NCI-H524 treated with DMSO at 0.1 percent for 48 hours (cell line): ENCODE measurements around the gene MLPH.

Experiments used
- DNase-seq: peaks from one replicate; lab custom pipeline; 2025; lab: John Stamatoyannopoulos, UW

Gene MLPH

GRCh38 chr2:237520290-237520689, 33.2 kb downstream of the MLPH start:
- no peak for DNase-seq

GRCh38 chr2:237524631-237525030, 37.6 kb downstream of the MLPH start:
- DNase-seq, result no peak

GRCh38 chr2:237525559-237526157, 38.6 kb downstream of the MLPH start:
- no peak for DNase-seq

GRCh38 chr2:237527233-237527632, 40.2 kb downstream of the MLPH start:
- DNase-seq, result no peak

GRCh38 chr2:237527766-237528165, 40.7 kb downstream of the MLPH start:
- DNase-seq, result no peak

GRCh38 chr2:237529452-237530402, 42.7 kb downstream of the MLPH start:
- DNase-seq, result no peak

GRCh38 chr2:237530472-237531433, 43.7 kb downstream of the MLPH start:
- no peak for DNase-seq

- no peak for DNase-seq
Measured at GRCh38 chr2:237532160-237532559, 45.1 kb downstream of the MLPH start.

- no peak for DNase-seq
Measured at GRCh38 chr2:237533668-237534161, 46.7 kb downstream of the MLPH start.

- DNase-seq, result no peak
Measured at GRCh38 chr2:237534380-237534779, 47.3 kb downstream of the MLPH start.

- DNase-seq, result no peak
Measured at GRCh38 chr2:237535385-237536082, 48.5 kb downstream of the MLPH start.

GRCh38 chr2:237536083-237536415, 49.0 kb downstream of the MLPH start:
- DNase-seq, result no peak

- DNase-seq, result no peak
Measured at GRCh38 chr2:237536617-237537016, 49.6 kb downstream of the MLPH start.

GRCh38 chr2:237538001-237538720, 51.1 kb downstream of the MLPH start:
- no peak for DNase-seq

- DNase-seq, result no peak
Measured at GRCh38 chr2:237538901-237539300, 51.9 kb downstream of the MLPH start.

- DNase-seq, result no peak
Measured at GRCh38 chr2:237539681-237540080, 52.6 kb downstream of the MLPH start.

GRCh38 chr2:237540223-237540775, 53.2 kb downstream of the MLPH start:
- DNase-seq, result no peak

GRCh38 chr2:237540823-237541222, 53.8 kb downstream of the MLPH start:
- DNase-seq, result no peak

GRCh38 chr2:237541243-237541642, 54.2 kb downstream of the MLPH start:
- DNase-seq, result no peak

GRCh38 chr2:237542001-237542704, 55.1 kb downstream of the MLPH start:
- DNase-seq, result no peak
